ENCODE results near the gene RAX2. TPM values are rescaled to one million over a fixed set of nuclear protein-coding genes. Genes with fewer than 3 reads are reported as not detected.

The RAX2 gene
- total and polyA plus RNA-seq, 2 donors: 0.07 to 0.09 TPM

GRCh38 chr19:3782330-3782729 lies 10.3 kb upstream of the RAX2 start:
- 94% methylated on average over 1 of the region's 1 CpG for WGBS
- DNase-seq (ENCODE audit: low read depth in 6 of 9, low spot score in 9 of 9): no peak
- no peak overlapping the region for H3K4me3 ChIP-seq (ENCODE audit: low read length in 2 of 2)
- H3K4me1 ChIP-seq (ENCODE audit: control insufficient read depth in 2 of 2, insufficient read depth in 2 of 2, low read length in 2 of 2): peaks cover 0 to 3% of the 10 kb centered on the region in 2 donors
- H3K27ac ChIP-seq (ENCODE audit: low read depth in 1 of 2, low read length in 1 of 2): no peak overlapping the region
- peaks cover 11 to 53% of the 10 kb centered on the region in 2 donors for H3K9me3 ChIP-seq (ENCODE audit: control insufficient read depth in 2 of 2, insufficient read depth in 1 of 2, low read length in 1 of 2)
- no peaks in the 10 kb centered on the region for H3K36me3 ChIP-seq (ENCODE audit: control insufficient read depth in 2 of 2, insufficient read depth in 2 of 2, low read length in 1 of 2)
- H3K27me3 ChIP-seq (ENCODE audit: control insufficient read depth in 2 of 2, insufficient read depth in 1 of 2, low read length in 1 of 2): peaks cover 28 to 36% of the 10 kb centered on the region in 2 donors

DNA sequence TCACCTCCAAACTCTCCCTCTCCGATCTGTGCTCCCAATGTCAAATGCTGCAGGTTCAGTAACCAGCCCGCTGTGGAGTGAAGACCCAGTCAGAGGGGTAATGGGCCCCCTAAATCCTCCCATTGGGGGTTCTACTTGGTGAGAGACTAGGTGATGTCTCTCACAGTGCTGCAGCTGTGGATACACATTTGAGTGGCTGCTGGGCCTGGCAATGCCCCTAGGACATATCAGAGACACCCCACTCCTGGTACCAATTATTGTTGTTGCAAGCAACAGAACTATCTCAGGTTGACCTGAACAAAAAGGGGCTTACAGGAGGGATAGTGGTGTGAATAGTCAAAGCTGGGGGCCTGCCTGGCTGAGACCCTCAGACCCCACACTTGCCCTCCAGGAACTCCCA lies 9.6 kb upstream of the RAX2 start:
- H3K27ac ChIP-seq (ENCODE audit: low read depth in 1 of 2, low read length in 1 of 2): no peak overlapping the region
- 98% methylated on average over 2 of the region's 2 CpGs for WGBS
- no peak for DNase-seq (ENCODE audit: low read depth in 6 of 9, low spot score in 9 of 9)
- H3K4me1 ChIP-seq (ENCODE audit: control insufficient read depth in 2 of 2, insufficient read depth in 2 of 2, low read length in 2 of 2): peaks cover 0 to 3% of the 10 kb centered on the region in 2 donors
- H3K9me3 ChIP-seq (ENCODE audit: control insufficient read depth in 2 of 2, insufficient read depth in 1 of 2, low read length in 1 of 2): peaks cover 11 to 53% of the 10 kb centered on the region in 2 donors
- H3K27me3 ChIP-seq (ENCODE audit: control insufficient read depth in 2 of 2, insufficient read depth in 1 of 2, low read length in 1 of 2): peaks cover 23 to 28% of the 10 kb centered on the region in 2 donors
- no peak overlapping the region for H3K4me3 ChIP-seq (ENCODE audit: low read length in 2 of 2)
- H3K36me3 ChIP-seq (ENCODE audit: control insufficient read depth in 2 of 2, insufficient read depth in 2 of 2, low read length in 1 of 2): no peaks in the 10 kb centered on the region

GRCh38 chr19:3780786-3781304 lies 8.8 kb upstream of the RAX2 start:
- Histone ChIP-seq H3K9me3 (ENCODE audit: control insufficient read depth in 2 of 2, insufficient read depth in 1 of 2, low read length in 1 of 2) (peaks cover 11 to 53% of the 10 kb centered on the region in 2 donors), H3K36me3 (ENCODE audit: control insufficient read depth in 2 of 2, insufficient read depth in 2 of 2, low read length in 1 of 2) (no peaks in the 10 kb centered on the region), H3K4me1 (ENCODE audit: control insufficient read depth in 2 of 2, insufficient read depth in 2 of 2, low read length in 2 of 2) (peaks cover 0 to 3% of the 10 kb centered on the region in 2 donors), H3K4me3 (ENCODE audit: low read length in 2 of 2) (no peak overlapping the region), H3K27ac (ENCODE audit: low read depth in 1 of 2, low read length in 1 of 2) (no peak overlapping the region), H3K27me3 (ENCODE audit: control insufficient read depth in 2 of 2, insufficient read depth in 1 of 2, low read length in 1 of 2) (peaks cover 15 to 23% of the 10 kb centered on the region in 2 donors)
- WGBS: 93% methylated on average over 9 of the region's 9 CpGs
- DNase-seq (ENCODE audit: low read depth in 6 of 9, low spot score in 9 of 9): no peak

- no peak overlapping the region for H3K27ac ChIP-seq (ENCODE audit: low read depth in 1 of 2, low read length in 1 of 2)
- whole genome bisulfite sequencing: 91% methylated on average over 44 of the region's 44 CpGs
- peaks cover 11 to 49% of the 10 kb centered on the region in 2 donors for H3K9me3 ChIP-seq (ENCODE audit: control insufficient read depth in 2 of 2, insufficient read depth in 1 of 2, low read length in 1 of 2)
- no peak overlapping the region for H3K4me3 ChIP-seq (ENCODE audit: low read length in 2 of 2)
- DNase-seq (ENCODE audit: low read depth in 6 of 9, low spot score in 9 of 9): no peak
- H3K4me1 ChIP-seq (ENCODE audit: control insufficient read depth in 2 of 2, insufficient read depth in 2 of 2, low read length in 2 of 2): no peaks in the 10 kb centered on the region
- H3K36me3 ChIP-seq (ENCODE audit: control insufficient read depth in 2 of 2, insufficient read depth in 2 of 2, low read length in 1 of 2): no peaks in the 10 kb centered on the region
- peaks cover under 1 to 6% of the 10 kb centered on the region in 2 donors for H3K27me3 ChIP-seq (ENCODE audit: control insufficient read depth in 2 of 2, insufficient read depth in 1 of 2, low read length in 1 of 2)
These were observed 7.1 kb upstream of the RAX2 start for GRCh38 chr19:3778899-3779723.

DNA sequence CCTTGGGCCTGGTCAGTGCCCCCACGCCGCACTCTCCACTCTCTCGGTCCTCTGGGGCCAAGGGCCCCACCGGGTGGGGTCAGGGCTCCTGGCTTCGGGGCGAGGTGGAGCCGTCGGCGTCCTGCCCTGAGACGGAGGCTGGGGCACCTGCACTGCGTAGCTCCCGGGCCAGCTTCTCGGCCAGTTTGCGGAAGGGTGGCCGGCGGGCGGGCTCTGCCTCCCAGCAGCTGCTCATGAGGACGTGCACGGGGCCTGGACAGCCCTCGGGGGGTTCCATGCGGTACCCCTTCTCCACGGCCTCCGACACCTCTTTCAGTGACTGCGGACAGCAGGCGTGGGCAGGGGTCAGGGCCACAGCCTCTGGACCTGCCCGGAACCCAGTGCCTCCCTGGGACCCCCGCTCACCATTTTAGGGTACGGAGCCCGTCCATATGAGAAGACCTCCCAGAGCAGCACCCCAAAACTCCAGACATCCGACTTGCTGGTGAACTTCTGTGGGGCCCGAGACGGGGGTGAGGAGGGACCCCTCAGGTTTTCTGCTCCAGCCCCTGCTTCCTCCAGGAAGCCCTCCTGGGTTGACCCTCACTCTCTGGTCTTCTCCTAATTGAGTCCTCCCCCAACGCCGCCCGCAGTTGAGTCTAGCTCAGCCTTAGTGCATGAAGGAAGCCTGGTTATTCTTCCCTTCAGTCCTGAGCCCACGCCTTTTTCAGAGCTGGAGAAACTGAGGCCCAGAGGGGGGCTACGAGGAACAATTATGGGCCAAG lies 6.3 kb upstream of the RAX2 start:
- no peaks in the 10 kb centered on the region for H3K4me1 ChIP-seq (ENCODE audit: control insufficient read depth in 2 of 2, insufficient read depth in 2 of 2, low read length in 2 of 2)
- DNase-seq (ENCODE audit: low read depth in 6 of 9, low spot score in 9 of 9): no peak
- peaks cover 11 to 49% of the 10 kb centered on the region in 2 donors for H3K9me3 ChIP-seq (ENCODE audit: control insufficient read depth in 2 of 2, insufficient read depth in 1 of 2, low read length in 1 of 2)
- no peaks in the 10 kb centered on the region for H3K36me3 ChIP-seq (ENCODE audit: control insufficient read depth in 2 of 2, insufficient read depth in 2 of 2, low read length in 1 of 2)
- 97% methylated on average over 37 of the region's 37 CpGs for WGBS
- H3K4me3 ChIP-seq (ENCODE audit: low read length in 2 of 2): no peak overlapping the region
- no peaks in the 10 kb centered on the region for H3K27me3 ChIP-seq (ENCODE audit: control insufficient read depth in 2 of 2, insufficient read depth in 1 of 2, low read length in 1 of 2)
- H3K27ac ChIP-seq (ENCODE audit: low read depth in 1 of 2, low read length in 1 of 2): no peak overlapping the region

DNA sequence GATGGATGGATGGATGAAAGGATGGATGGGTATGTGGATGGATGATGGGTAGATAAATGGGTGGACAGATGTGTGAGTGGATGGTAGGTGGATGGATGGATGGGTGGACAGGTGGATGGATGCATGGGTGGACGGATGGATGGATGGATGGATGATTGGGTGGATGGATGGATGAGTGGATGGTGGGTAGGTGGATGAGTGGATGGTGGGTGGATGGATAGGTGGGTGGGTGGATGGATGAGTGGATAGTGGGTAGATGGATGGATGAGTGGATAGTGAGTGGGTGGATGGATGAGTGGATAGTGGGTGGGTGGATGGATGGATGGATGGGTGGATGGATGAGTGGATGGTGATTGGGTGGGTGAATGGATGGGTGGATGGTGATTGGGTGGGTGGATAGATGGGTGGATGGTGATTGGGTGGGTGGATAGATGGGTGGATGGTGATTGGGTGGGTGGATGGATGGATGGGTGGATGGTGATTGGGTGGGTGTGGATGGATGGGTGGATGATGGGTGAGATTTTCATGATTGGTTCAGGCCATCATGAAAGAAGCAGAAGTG lies 4.5 kb upstream of the RAX2 start:
- H3K27me3 ChIP-seq (ENCODE audit: control insufficient read depth in 2 of 2, insufficient read depth in 1 of 2, low read length in 1 of 2): no peaks in the 10 kb centered on the region
- DNase-seq (ENCODE audit: low read depth in 6 of 9, low spot score in 9 of 9): no peak
- no peaks in the 10 kb centered on the region for H3K4me1 ChIP-seq (ENCODE audit: control insufficient read depth in 2 of 2, insufficient read depth in 2 of 2, low read length in 2 of 2)
- H3K4me3 ChIP-seq (ENCODE audit: low read length in 2 of 2): no peak overlapping the region
- WGBS: 100% methylated on average over 1 of the region's 1 CpG
- no peak overlapping the region for H3K27ac ChIP-seq (ENCODE audit: low read depth in 1 of 2, low read length in 1 of 2)
- H3K9me3 ChIP-seq (ENCODE audit: control insufficient read depth in 2 of 2, insufficient read depth in 1 of 2, low read length in 1 of 2): peaks cover 3 to 33% of the 10 kb centered on the region in 2 donors
- H3K36me3 ChIP-seq (ENCODE audit: control insufficient read depth in 2 of 2, insufficient read depth in 2 of 2, low read length in 1 of 2): no peaks in the 10 kb centered on the region

- no peak for DNase-seq (ENCODE audit: low read depth in 6 of 9, low spot score in 9 of 9)
- no peak overlapping the region for H3K4me3 ChIP-seq (ENCODE audit: low read length in 2 of 2)
- no peaks in the 10 kb centered on the region for H3K27me3 ChIP-seq (ENCODE audit: control insufficient read depth in 2 of 2, insufficient read depth in 1 of 2, low read length in 1 of 2)
- no peak overlapping the region for H3K27ac ChIP-seq (ENCODE audit: low read depth in 1 of 2, low read length in 1 of 2)
- H3K4me1 ChIP-seq (ENCODE audit: control insufficient read depth in 2 of 2, insufficient read depth in 2 of 2, low read length in 2 of 2): no peaks in the 10 kb centered on the region
- no peaks in the 10 kb centered on the region for H3K36me3 ChIP-seq (ENCODE audit: control insufficient read depth in 2 of 2, insufficient read depth in 2 of 2, low read length in 1 of 2)
- WGBS: 92% methylated on average over 5 of the region's 5 CpGs
- H3K9me3 ChIP-seq (ENCODE audit: control insufficient read depth in 2 of 2, insufficient read depth in 1 of 2, low read length in 1 of 2): peaks cover 0 to 26% of the 10 kb centered on the region in 2 donors
These were observed 3.8 kb upstream of the RAX2 start for GRCh38 chr19:3775831-3776230.

- WGBS: 95% methylated on average over 2 of the region's 2 CpGs
- DNase-seq (ENCODE audit: low read depth in 6 of 9, low spot score in 9 of 9): no peak
- H3K27ac ChIP-seq (ENCODE audit: low read depth in 1 of 2, low read length in 1 of 2): no peak overlapping the region
These were observed 3.3 kb upstream of the RAX2 start for GRCh38 chr19:3775374-3775711.

More at GRCh38 chr19:3775374-3775711, 3.3 kb upstream of the RAX2 start:
- H3K36me3 ChIP-seq (ENCODE audit: control insufficient read depth in 2 of 2, insufficient read depth in 2 of 2, low read length in 1 of 2): no peaks in the 10 kb centered on the region
- H3K27me3 ChIP-seq (ENCODE audit: control insufficient read depth in 2 of 2, insufficient read depth in 1 of 2, low read length in 1 of 2): no peaks in the 10 kb centered on the region
- no peak overlapping the region for H3K4me3 ChIP-seq (ENCODE audit: low read length in 2 of 2)
- peaks cover 0 to 21% of the 10 kb centered on the region in 2 donors for H3K9me3 ChIP-seq (ENCODE audit: control insufficient read depth in 2 of 2, insufficient read depth in 1 of 2, low read length in 1 of 2)
- no peaks in the 10 kb centered on the region for H3K4me1 ChIP-seq (ENCODE audit: control insufficient read depth in 2 of 2, insufficient read depth in 2 of 2, low read length in 2 of 2)
